ENCODE results near the gene CASKIN2.

DNA sequence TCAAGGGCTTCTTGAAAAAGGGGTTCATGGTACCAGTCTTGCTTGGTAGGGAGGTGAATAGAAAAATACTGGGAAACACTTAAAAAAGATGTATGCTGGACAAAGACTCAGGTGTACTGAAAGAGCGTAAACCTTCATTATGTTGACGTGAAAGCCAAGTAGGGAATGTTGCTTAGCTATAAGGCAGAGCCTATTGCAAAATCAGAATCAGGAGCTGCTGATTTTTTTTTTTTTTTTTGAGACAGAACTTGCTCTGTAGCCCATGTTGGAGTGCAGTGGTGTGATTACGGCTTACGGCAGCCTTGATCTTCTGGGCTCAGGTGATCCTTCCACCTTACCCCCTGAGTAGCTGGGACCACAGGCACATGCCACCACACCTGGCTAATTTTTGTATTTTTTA lies 55.0 kb downstream of the CASKIN2 start:
- TF ChIP-seq CTCF (IDR thresholded peaks at IDR 0.05; ENCODE audit: low read depth, low read length): no peak
- no peak for TF ChIP-seq EZH2phosphoT487 (IDR thresholded peaks at IDR 0.05; ENCODE audit: low read depth)

Measured in OCI-LY3 (cell line).